Right atrium auricular region (tissue), 2 donors: ENCODE results near the gene SLC1A3. TPM values are rescaled to one million over a fixed set of nuclear protein-coding genes. Genes with fewer than 3 reads are reported as not detected.

ENCODE experiments used
- DNase-seq: peaks from one replicate; pipeline ENCODE4 v3.0.0-alpha.2; 2019; ENCODE audit warnings: low spot score
- H3K27ac ChIP-seq, 2 donors: fragments of 200-600 bp; sonication (generic); 1 replicate in 1 of 2; 2 replicates in 1 of 2; pipeline ENCODE4 v1.5.1; 2016 to 2019
- H3K27me3 ChIP-seq, 2 donors: fragments of 200-600 bp; sonication (generic); one replicate each; pipeline versions ENCODE4 v1.5.1 to v1.6.0; 2017 to 2019
- H3K36me3 ChIP-seq: fragments of 200-600 bp; sonication (generic); one replicate; pipeline ENCODE4 v1.5.1; 2016
- H3K4me1 ChIP-seq, 2 donors: fragments of 200-600 bp; sonication (generic); one replicate each; pipeline versions ENCODE4 v1.5.1 to v1.6.0; 2017 to 2019
- H3K4me3 ChIP-seq, 2 donors: fragments of 200-600 bp; sonication (generic); 1 replicate in 1 of 2; 2 replicates in 1 of 2; pipeline ENCODE4 v1.5.1; 2017 to 2019; ENCODE audit warnings: mild to moderate bottlenecking in 1 of 2, moderate library complexity in 1 of 2
- H3K9me3 ChIP-seq, 2 donors: fragments of 200-600 bp; sonication (generic); one replicate each; pipeline ENCODE4 v1.5.1; 2019
- CTCF ChIP-seq, 2 donors: fragments of 200-600 bp; sonication (generic); IDR thresholded peaks; one replicate each; pipeline ENCODE4 v1.5.1; 2019; ENCODE audit warnings: antibody characterized with exemption in 2 of 2
- total RNA-seq, 2 donors: library from RNA; depleted of rRNA; stranded (reverse); fragments of >200 nt; gene quantifications; one replicate each; pipeline ENCODE4 v1.1.0, GENCODE V29; 2016

Gene SLC1A3
- total RNA-seq, 2 donors from 2014 or later = 31.8 to 50.9 TPM

- H3K27me3 ChIP-seq = no peaks in the 10 kb centered on the region
- no peak for TF ChIP-seq CTCF (IDR thresholded peaks at IDR 0.05)
- peaks cover 0 to 19% of the 10 kb centered on the region in 2 donors for H3K4me1 ChIP-seq
- H3K4me3 ChIP-seq = no peak overlapping the region
- DNase-seq = no peak
- H3K36me3 ChIP-seq = peaks cover 11% of the 10 kb centered on the region
- no peak overlapping the region for H3K27ac ChIP-seq
- H3K9me3 ChIP-seq = no peaks in the 10 kb centered on the region
Measured at GRCh38 chr5:36685631-36686288, 79.4 kb downstream of the SLC1A3 start.

- H3K4me3 ChIP-seq = no peak overlapping the region
- H3K27ac ChIP-seq = no peak overlapping the region
- peaks cover 10% of the 10 kb centered on the region for H3K36me3 ChIP-seq
- DNase-seq = no peak
- no peaks in the 10 kb centered on the region for H3K27me3 ChIP-seq
- H3K4me1 ChIP-seq = peaks cover 0 to 23% of the 10 kb centered on the region in 2 donors
- H3K9me3 ChIP-seq = no peaks in the 10 kb centered on the region
- TF ChIP-seq CTCF (IDR thresholded peaks at IDR 0.05) = no peak
Measured at GRCh38 chr5:36686881-36687280, 80.5 kb downstream of the SLC1A3 start.

- TF ChIP-seq CTCF (IDR thresholded peaks at IDR 0.05) = peak in 1 of 2 donors; percentile 21
- Histone ChIP-seq H3K27me3 (no peaks in the 10 kb centered on the region), H3K4me3 (no peak overlapping the region), H3K36me3 (peaks cover 10% of the 10 kb centered on the region), H3K27ac (no peak overlapping the region), H3K4me1 (peaks cover 0 to 28% of the 10 kb centered on the region in 2 donors), H3K9me3 (no peaks in the 10 kb centered on the region)
- DNase-seq = no peak
Measured at GRCh38 chr5:36688722-36689121, 82.3 kb downstream of the SLC1A3 start.

- Histone ChIP-seq H3K9me3 (no peaks in the 10 kb centered on the region), H3K27ac (peak overlapping the region in 1 of 2 donors; percentile 83), H3K4me3 (no peak overlapping the region), H3K4me1 (peaks cover 0 to 28% of the 10 kb centered on the region in 2 donors), H3K27me3 (no peaks in the 10 kb centered on the region), H3K36me3 (peaks cover 10% of the 10 kb centered on the region)
- no peak for DNase-seq
- no peak for TF ChIP-seq CTCF (IDR thresholded peaks at IDR 0.05)
Measured at GRCh38 chr5:36689225-36689624, 82.8 kb downstream of the SLC1A3 start.

- peak overlapping the region; percentile 39 to 63 for H3K4me3 ChIP-seq
- peak; percentile 78 to 88 for TF ChIP-seq CTCF (IDR thresholded peaks at IDR 0.05)
- peaks cover 0 to 28% of the 10 kb centered on the region in 2 donors for H3K4me1 ChIP-seq
- H3K9me3 ChIP-seq = no peaks in the 10 kb centered on the region
- peak; percentile 80 for DNase-seq
- no peaks in the 10 kb centered on the region for H3K27me3 ChIP-seq
- H3K27ac ChIP-seq = peak overlapping the region; percentile 83 to 88
- peaks cover 10% of the 10 kb centered on the region for H3K36me3 ChIP-seq
Measured at GRCh38 chr5:36690041-36690961, 83.9 kb downstream of the SLC1A3 start.
